HG03196 (cell line): ENCODE results near the gene TTLL1.
"Not testable (repeated sequence)": the region's sequence is repeated elsewhere in the genome, so short reads cannot be mapped to it uniquely, and the experiment has no call there.

Experiments
- ATAC-seq: cut with Tn5 transposase; IDR thresholded peaks from one replicate; pipeline ENCODE4 v1.9.1; 2021; ENCODE audit not compliant: unreplicated experiment

Gene TTLL1

GRCh38 chr22:43078522-43078921, 10.7 kb downstream of the TTLL1 start:
- ATAC-seq, result no peak

- no peak for ATAC-seq
These were observed 11.9 kb downstream of the TTLL1 start for GRCh38 chr22:43077121-43077877.

GRCh38 chr22:43066844-43067385, 22.3 kb downstream of the TTLL1 start:
- no peak for ATAC-seq

- ATAC-seq, result no peak
These were observed 23.1 kb downstream of the TTLL1 start for GRCh38 chr22:43066134-43066533.

- no peak for ATAC-seq
These were observed 29.0 kb downstream of the TTLL1 start for GRCh38 chr22:43060183-43060582.

- no peak for ATAC-seq
These were observed 31.6 kb downstream of the TTLL1 start for GRCh38 chr22:43057641-43058040.

GRCh38 chr22:43053176-43053575, 36.0 kb downstream of the TTLL1 start:
- ATAC-seq, result no peak

- no peak for ATAC-seq
These were observed 38.2 kb downstream of the TTLL1 start for GRCh38 chr22:43050995-43051394.

GRCh38 chr22:43047605-43048004, 41.6 kb downstream of the TTLL1 start:
- no peak for ATAC-seq

GRCh38 chr22:43044290-43044712, 44.9 kb downstream of the TTLL1 start:
- ATAC-seq, result no peak

- ATAC-seq, result no peak
These were observed 47.0 kb downstream of the TTLL1 start for GRCh38 chr22:43042101-43042780.

- ATAC-seq, result no peak
These were observed 49.4 kb downstream of the TTLL1 start for GRCh38 chr22:43039800-43040199.

- ATAC-seq, result no peak
These were observed 50.9 kb downstream of the TTLL1 start for GRCh38 chr22:43038325-43038724.

- ATAC-seq, result no peak
These were observed 52.8 kb downstream of the TTLL1 start for GRCh38 chr22:43036282-43036829.

GRCh38 chr22:43035250-43035649, 53.9 kb downstream of the TTLL1 start:
- ATAC-seq, result no peak

- ATAC-seq, result no peak
These were observed 57.6 kb downstream of the TTLL1 start for GRCh38 chr22:43031617-43032016.

GRCh38 chr22:43018615-43019014, 70.6 kb downstream of the TTLL1 start:
- ATAC-seq, result no peak

GRCh38 chr22:43017525-43018460, 71.4 kb downstream of the TTLL1 start:
- ATAC-seq, result no peak

- not testable (repeated sequence) for ATAC-seq
These were observed 73.0 kb downstream of the TTLL1 start for GRCh38 chr22:43016150-43016549.

- no peak for ATAC-seq
These were observed 73.5 kb downstream of the TTLL1 start for GRCh38 chr22:43015677-43016042.
